Keratinocyte (primary cell): ENCODE results near the gene ACYP1. TPM values are rescaled to one million over a fixed set of nuclear protein-coding genes. Genes with fewer than 3 reads are reported as not detected.

Experiments used
- DNase-seq: peaks from one replicate; pipeline ENCODE4 v3.0.0-alpha.2; 2011; ENCODE audit warnings: low read depth, missing footprints, low spot score
- FAIRE-seq: peaks from 2 replicates; lab custom pipeline; 2011; peaks lifted over from hg19 to GRCh38; lab: Jason Lieb, UNC
- H2AFZ ChIP-seq: 2 replicates; pipeline ENCODE4 v1.6.0; 2012; ENCODE audit warnings: low read length, control low read depth, inconsistent platforms; ENCODE audit not compliant: control insufficient read depth
- H3K27ac ChIP-seq: 2 replicates; pipeline ENCODE4 v1.5.1; 2011; ENCODE audit warnings: low read length; ENCODE audit not compliant: control insufficient read depth, insufficient read depth
- H3K27me3 ChIP-seq: 3 replicates; pipeline ENCODE4 v1.6.0; 2011; ENCODE audit warnings: low read length; ENCODE audit not compliant: control insufficient read depth, insufficient read depth; ENCODE audit errors: extremely low read depth
- H3K36me3 ChIP-seq, 2 experiments: 2 replicates in 1 of 2; 3 replicates in 1 of 2; pipeline ENCODE4 v1.5.1; 2011; ENCODE audit warnings: low read length in 2 of 2, mild to moderate bottlenecking in 1 of 2; ENCODE audit not compliant: control insufficient read depth in 2 of 2, insufficient read depth in 2 of 2; ENCODE audit errors: extremely low read depth in 1 of 2
- H3K4me1 ChIP-seq: 3 replicates; pipeline ENCODE4 v1.5.1; 2011; ENCODE audit warnings: low read length; ENCODE audit not compliant: control insufficient read depth, insufficient read depth; ENCODE audit errors: extremely low read depth
- H3K4me2 ChIP-seq: 3 replicates; pipeline ENCODE4 v1.6.0; 2011; ENCODE audit warnings: low read depth, low read length; ENCODE audit not compliant: control insufficient read depth, insufficient read depth; ENCODE audit errors: extremely low read depth
- H3K4me3 ChIP-seq, 3 experiments: fragments of 200-600 bp in 1 of 3; sonication (generic) in 1 of 3; 2 replicates in 2 of 3; 3 replicates in 1 of 3; pipeline ENCODE4 v1.5.1; 2011 to 2016; ENCODE audit warnings: low read length in 3 of 3, mild to moderate bottlenecking in 3 of 3, control low read depth in 2 of 3, inconsistent platforms in 1 of 3, low read depth in 1 of 3, mixed read lengths in 1 of 3, mixed run types in 1 of 3, moderate library complexity in 1 of 3; ENCODE audit not compliant: control insufficient read depth in 2 of 3, insufficient read depth in 2 of 3; ENCODE audit errors: extremely low read depth in 1 of 3
- H3K79me2 ChIP-seq: 2 replicates; pipeline ENCODE4 v1.6.0; 2012; ENCODE audit warnings: low read length; ENCODE audit not compliant: control insufficient read depth, insufficient read depth
- H3K9ac ChIP-seq: 3 replicates; pipeline ENCODE4 v1.6.0; 2011; ENCODE audit warnings: low read length; ENCODE audit not compliant: control insufficient read depth, insufficient read depth; ENCODE audit errors: extremely low read depth
- H3K9me1 ChIP-seq: 3 replicates; pipeline ENCODE4 v1.6.0; 2011; ENCODE audit warnings: low read length; ENCODE audit not compliant: control insufficient read depth, insufficient read depth; ENCODE audit errors: extremely low read depth
- H3K9me3 ChIP-seq: 2 replicates; pipeline ENCODE4 v1.5.1; 2012; ENCODE audit warnings: low read depth, low read length; ENCODE audit not compliant: control insufficient read depth
- H4K20me1 ChIP-seq: 3 replicates; pipeline ENCODE4 v1.6.0; 2011; ENCODE audit warnings: low read length; ENCODE audit not compliant: control insufficient read depth, insufficient read depth; ENCODE audit errors: extremely low read depth
- EZH2 ChIP-seq: IDR thresholded peaks from one replicate; pipeline ENCODE4 v1.6.1; 2012; ENCODE audit warnings: inconsistent platforms, mild to moderate bottlenecking, low read length, moderate library complexity
- dilution Hi-C: fragments of 300-500 bp; cut with MboI; formaldehyde crosslinking; loops from one replicate; pipeline ENCODE4 v1.7.0; 2020; ENCODE audit warnings: low sequenced_read_pairs; ENCODE audit not compliant: extremely low pct_ligation_motif_present
- polyA plus RNA-seq, 5 experiments: library from polyadenylated mRNA; depleted of rRNA in 3 of 5; stranded (reverse) in 3 of 5; stranded (forward) in 1 of 5; unstranded in 1 of 5; fragments of >200 nt; gene quantifications; 1 replicate in 1 of 5; 2 replicates in 3 of 5; 3 replicates in 1 of 5; pipeline versions ENCODE4 v1.2.1 to v1.2.3, GENCODE V29; 2011 to 2012; ENCODE audit warnings: missing spikeins in 2 of 5, low read depth in 1 of 5, low replicate concordance in 1 of 5
- TF ChIP-seq, protein P1 (sequence below), 3 experiments: IDR thresholded peaks in 1 of 3; conservative IDR thresholded peaks in 1 of 3; optimal IDR thresholded peaks in 1 of 3; 2 replicates in 2 of 3; 3 replicates in 1 of 3; pipeline versions ENCODE3 to v1.5.1; 2011; ENCODE audit warnings: low read length in 3 of 3, mild to moderate bottlenecking in 3 of 3, moderate library complexity in 2 of 3, control low read depth in 1 of 3, inconsistent platforms in 1 of 3; ENCODE audit not compliant: insufficient read depth in 2 of 3; ENCODE audit errors: extremely low read depth in 1 of 3

The ACYP1 gene
- polyA plus RNA-seq, 1 donor (not counting 4 experiments of a cell fraction or from before 2014, with no cell fraction given): 32.9 TPM

GRCh38 chr14:75011356-75011994 is 52.3 kb downstream of the ACYP1 start:
- Histone ChIP-seq H3K79me2 (peaks cover 2% of the 10 kb centered on the region), H3K4me1 (peaks cover 2% of the 10 kb centered on the region), H3K27ac (no peak overlapping the region), H3K4me2 (no peak overlapping the region), H3K9ac (no peak overlapping the region), H3K36me3 (peaks cover 26 to 39% of the 10 kb centered on the region in 2 experiments), H3K9me3 (no peaks in the 10 kb centered on the region), H3K9me1 (no peaks in the 10 kb centered on the region), H3K27me3 (no peaks in the 10 kb centered on the region), H4K20me1 (no peaks in the 10 kb centered on the region), H2AFZ (no peak overlapping the region), H3K4me3 (no peak overlapping the region)
- dilution Hi-C loops: no loop called here
- no peak for FAIRE-seq
- TF ChIP-seq, protein P1, sequence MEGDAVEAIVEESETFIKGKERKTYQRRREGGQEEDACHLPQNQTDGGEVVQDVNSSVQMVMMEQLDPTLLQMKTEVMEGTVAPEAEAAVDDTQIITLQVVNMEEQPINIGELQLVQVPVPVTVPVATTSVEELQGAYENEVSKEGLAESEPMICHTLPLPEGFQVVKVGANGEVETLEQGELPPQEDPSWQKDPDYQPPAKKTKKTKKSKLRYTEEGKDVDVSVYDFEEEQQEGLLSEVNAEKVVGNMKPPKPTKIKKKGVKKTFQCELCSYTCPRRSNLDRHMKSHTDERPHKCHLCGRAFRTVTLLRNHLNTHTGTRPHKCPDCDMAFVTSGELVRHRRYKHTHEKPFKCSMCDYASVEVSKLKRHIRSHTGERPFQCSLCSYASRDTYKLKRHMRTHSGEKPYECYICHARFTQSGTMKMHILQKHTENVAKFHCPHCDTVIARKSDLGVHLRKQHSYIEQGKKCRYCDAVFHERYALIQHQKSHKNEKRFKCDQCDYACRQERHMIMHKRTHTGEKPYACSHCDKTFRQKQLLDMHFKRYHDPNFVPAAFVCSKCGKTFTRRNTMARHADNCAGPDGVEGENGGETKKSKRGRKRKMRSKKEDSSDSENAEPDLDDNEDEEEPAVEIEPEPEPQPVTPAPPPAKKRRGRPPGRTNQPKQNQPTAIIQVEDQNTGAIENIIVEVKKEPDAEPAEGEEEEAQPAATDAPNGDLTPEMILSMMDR (optimal IDR thresholded peaks at IDR 0.05 in 1 of 3, IDR thresholded peaks at IDR 0.05 in 1 of 3, conservative IDR thresholded peaks at IDR 0.05 in 1 of 3; ENCODE audit: extremely low read depth in 1 of 3, insufficient read depth in 2 of 3, low read length in 3 of 3): no peak
- no peak for TF ChIP-seq EZH2
- DNase-seq: no peak

DNA sequence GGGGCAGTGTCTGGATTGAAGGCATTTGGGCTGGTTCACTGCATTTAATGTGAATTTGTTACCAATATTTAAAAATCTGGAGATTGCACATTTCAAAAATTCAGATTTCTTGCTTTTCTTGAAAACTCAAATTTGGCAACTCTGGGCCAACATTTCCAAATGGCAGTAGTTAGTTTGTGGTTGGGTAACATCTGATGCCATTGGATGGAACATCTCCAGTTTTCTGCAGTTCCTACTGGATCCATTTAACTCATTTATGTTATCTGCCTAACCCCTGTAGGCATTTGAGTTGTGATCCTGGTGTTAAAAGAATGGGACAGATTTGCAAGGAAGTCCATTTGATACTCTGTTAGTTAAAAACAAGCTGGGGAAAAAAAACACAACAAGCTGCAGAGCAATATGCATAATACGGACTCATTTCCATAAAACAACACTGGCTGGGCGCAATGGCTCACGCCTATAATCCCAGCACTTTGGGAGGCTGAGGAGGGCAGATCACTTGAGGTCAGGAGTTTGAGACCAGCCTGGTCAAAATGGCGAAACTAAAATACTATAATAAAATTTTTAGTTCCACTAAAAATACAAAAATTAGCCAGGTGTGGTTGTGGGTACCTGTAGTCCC is 53.2 kb downstream of the ACYP1 start:
- H3K9me1 ChIP-seq: no peaks in the 10 kb centered on the region
- no peaks in the 10 kb centered on the region for H3K27me3 ChIP-seq
- H3K4me1 ChIP-seq: peaks cover 4% of the 10 kb centered on the region
- H2AFZ ChIP-seq: no peak overlapping the region
- peaks cover 4% of the 10 kb centered on the region for H3K79me2 ChIP-seq
- H3K27ac ChIP-seq: no peak overlapping the region
- DNase-seq: no peak
- no peak overlapping the region for H3K9ac ChIP-seq
- H4K20me1 ChIP-seq: no peaks in the 10 kb centered on the region
- no peaks in the 10 kb centered on the region for H3K9me3 ChIP-seq
- H3K4me2 ChIP-seq: no peak overlapping the region
- peaks cover 29 to 43% of the 10 kb centered on the region in 2 experiments for H3K36me3 ChIP-seq
- dilution Hi-C loops: no loop called here
- no peak overlapping the region for H3K4me3 ChIP-seq
- no peak for TF ChIP-seq EZH2
- TF ChIP-seq, protein P1 (optimal IDR thresholded peaks at IDR 0.05 in 1 of 3, IDR thresholded peaks at IDR 0.05 in 1 of 3, conservative IDR thresholded peaks at IDR 0.05 in 1 of 3; ENCODE audit: extremely low read depth in 1 of 3, insufficient read depth in 2 of 3, low read length in 3 of 3): no peak
- FAIRE-seq: no peak
